Measurements from ENCODE around the gene SMOC2.

Gene SMOC2, protein sequence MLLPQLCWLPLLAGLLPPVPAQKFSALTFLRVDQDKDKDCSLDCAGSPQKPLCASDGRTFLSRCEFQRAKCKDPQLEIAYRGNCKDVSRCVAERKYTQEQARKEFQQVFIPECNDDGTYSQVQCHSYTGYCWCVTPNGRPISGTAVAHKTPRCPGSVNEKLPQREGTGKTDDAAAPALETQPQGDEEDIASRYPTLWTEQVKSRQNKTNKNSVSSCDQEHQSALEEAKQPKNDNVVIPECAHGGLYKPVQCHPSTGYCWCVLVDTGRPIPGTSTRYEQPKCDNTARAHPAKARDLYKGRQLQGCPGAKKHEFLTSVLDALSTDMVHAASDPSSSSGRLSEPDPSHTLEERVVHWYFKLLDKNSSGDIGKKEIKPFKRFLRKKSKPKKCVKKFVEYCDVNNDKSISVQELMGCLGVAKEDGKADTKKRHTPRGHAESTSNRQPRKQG

DNA sequence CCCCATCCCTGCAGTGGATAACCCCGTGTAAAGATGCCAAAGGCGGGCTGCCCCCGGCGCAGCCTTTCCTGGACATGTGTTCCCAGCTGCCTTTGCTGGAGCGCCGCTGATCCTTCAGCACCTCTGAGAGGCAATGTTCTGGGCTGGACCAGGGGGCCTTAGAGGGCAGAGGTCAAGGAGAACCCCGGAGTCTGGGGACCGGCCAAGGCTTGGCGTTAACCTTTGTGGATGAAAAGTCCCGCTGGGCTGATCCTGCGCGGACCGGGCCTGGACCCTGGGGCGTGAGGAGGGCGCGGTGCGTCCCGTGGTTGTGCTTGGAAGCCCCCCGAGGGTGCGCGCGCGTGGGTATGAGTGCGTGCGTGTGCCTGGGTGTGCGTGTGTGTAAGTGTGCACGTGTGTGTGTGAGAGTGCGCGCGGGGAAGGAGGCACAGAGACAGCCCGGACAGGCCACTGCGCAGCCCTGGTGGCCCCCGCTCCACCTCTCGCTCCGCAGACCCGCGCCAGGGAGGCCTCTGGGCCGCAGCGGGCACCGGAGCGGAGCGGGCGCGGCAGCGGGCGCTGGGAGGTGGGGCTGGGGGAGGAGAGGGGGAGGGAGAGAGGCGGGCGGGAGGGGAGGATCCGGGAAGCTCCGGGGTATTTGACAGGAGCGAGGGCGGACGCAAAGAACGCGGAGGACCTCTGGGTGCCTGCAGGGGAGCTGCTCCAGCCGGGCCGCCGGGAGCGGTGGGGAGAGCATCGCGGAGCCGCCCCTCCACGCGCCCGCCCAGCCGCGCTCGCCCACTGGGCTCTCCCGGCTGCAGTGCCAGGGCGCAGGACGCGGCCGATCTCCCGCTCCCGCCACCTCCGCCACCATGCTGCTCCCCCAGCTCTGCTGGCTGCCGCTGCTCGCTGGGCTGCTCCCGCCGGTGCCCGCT is at the start of gene SMOC2:
Gene SMOC2 (plus strand): TSS at position 665 of the 914 bp plus-strand sequence. CDS start 187 bp downstream, at position 852.
- Histone ChIP-seq H3K4me1 (ENCODE audit: control insufficient read depth, insufficient read depth, low read length) (no peaks in the 10 kb centered on the region), H3K36me3 (ENCODE audit: control insufficient read depth in 2 of 2, insufficient read depth in 1 of 2, low read length in 2 of 2) (no peaks in the 10 kb centered on the region), H3K4me3 (ENCODE audit: low read depth, low read length) (peak within 1 kb of the TSS; percentile 38), H3K9me3 (ENCODE audit: control insufficient read depth, insufficient read depth, low read depth, low read length) (no peaks in the 10 kb centered on the region), H3K27ac (ENCODE audit: extremely low read depth, low read depth, low read length) (no peak within 1 kb of the TSS; the same call in 1 of the 2 replicates)
- TF ChIP-seq ZBTB7A (tag by site-specific recombination; IDR thresholded peaks at IDR 0.05; ENCODE audit: low read depth) (no peak), YY1 (tag by site-specific recombination; IDR thresholded peaks at IDR 0.05) (no peak), ZFHX2 (tag by site-specific recombination; conservative IDR thresholded peaks at IDR 0.05) (peak; percentile 66), ZNF335 (tag by site-specific recombination; conservative IDR thresholded peaks at IDR 0.05) (peak; percentile 76), SP3 (tag by site-specific recombination; IDR thresholded peaks at IDR 0.05) (peak; percentile 75), ZIC2 (tag by site-specific recombination; IDR thresholded peaks at IDR 0.05) (peak; percentile 50), ZNF76 (tag by site-specific recombination; IDR thresholded peaks at IDR 0.05; ENCODE audit: borderline replicate concordance, low read depth) (peak; percentile 24; the same call in 1 of the 2 replicates), ZNF341 (tag by site-specific recombination; IDR thresholded peaks at IDR 0.05; ENCODE audit: low read depth) (peak; percentile 67), ZBTB8A (tag by site-specific recombination; IDR thresholded peaks at IDR 0.05) (peak; percentile 85), SP2 (tag by site-specific recombination; IDR thresholded peaks at IDR 0.05) (peak; percentile 44; the same call in 1 of the 2 replicates), ZNF423 (tag by site-specific recombination; IDR thresholded peaks at IDR 0.05) (peak; percentile 25; the same call in 1 of the 2 replicates), ZNF184 (tag by site-specific recombination; IDR thresholded peaks at IDR 0.05) (no peak), ZSCAN30 (tag by site-specific recombination; IDR thresholded peaks at IDR 0.05) (no peak), KLF9 (tag by site-specific recombination; IDR thresholded peaks at IDR 0.05; ENCODE audit: low read depth) (no peak), ZNF140 (tag by site-specific recombination; IDR thresholded peaks at IDR 0.05) (no peak)
- TF ChIP-seq, protein P1, sequence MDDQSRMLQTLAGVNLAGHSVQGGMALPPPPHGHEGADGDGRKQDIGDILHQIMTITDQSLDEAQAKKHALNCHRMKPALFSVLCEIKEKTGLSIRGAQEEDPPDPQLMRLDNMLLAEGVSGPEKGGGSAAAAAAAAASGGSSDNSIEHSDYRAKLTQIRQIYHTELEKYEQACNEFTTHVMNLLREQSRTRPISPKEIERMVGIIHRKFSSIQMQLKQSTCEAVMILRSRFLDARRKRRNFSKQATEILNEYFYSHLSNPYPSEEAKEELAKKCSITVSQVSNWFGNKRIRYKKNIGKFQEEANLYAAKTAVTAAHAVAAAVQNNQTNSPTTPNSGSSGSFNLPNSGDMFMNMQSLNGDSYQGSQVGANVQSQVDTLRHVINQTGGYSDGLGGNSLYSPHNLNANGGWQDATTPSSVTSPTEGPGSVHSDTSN (CRISPR knock-in tag; IDR thresholded peaks at IDR 0.05), result no peak; the same call in 1 of the 2 replicates
- TF ChIP-seq, protein P2, sequence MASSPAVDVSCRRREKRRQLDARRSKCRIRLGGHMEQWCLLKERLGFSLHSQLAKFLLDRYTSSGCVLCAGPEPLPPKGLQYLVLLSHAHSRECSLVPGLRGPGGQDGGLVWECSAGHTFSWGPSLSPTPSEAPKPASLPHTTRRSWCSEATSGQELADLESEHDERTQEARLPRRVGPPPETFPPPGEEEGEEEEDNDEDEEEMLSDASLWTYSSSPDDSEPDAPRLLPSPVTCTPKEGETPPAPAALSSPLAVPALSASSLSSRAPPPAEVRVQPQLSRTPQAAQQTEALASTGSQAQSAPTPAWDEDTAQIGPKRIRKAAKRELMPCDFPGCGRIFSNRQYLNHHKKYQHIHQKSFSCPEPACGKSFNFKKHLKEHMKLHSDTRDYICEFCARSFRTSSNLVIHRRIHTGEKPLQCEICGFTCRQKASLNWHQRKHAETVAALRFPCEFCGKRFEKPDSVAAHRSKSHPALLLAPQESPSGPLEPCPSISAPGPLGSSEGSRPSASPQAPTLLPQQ (tag by site-specific recombination; IDR thresholded peaks at IDR 0.05), result no peak
- TF ChIP-seq, protein P3, sequence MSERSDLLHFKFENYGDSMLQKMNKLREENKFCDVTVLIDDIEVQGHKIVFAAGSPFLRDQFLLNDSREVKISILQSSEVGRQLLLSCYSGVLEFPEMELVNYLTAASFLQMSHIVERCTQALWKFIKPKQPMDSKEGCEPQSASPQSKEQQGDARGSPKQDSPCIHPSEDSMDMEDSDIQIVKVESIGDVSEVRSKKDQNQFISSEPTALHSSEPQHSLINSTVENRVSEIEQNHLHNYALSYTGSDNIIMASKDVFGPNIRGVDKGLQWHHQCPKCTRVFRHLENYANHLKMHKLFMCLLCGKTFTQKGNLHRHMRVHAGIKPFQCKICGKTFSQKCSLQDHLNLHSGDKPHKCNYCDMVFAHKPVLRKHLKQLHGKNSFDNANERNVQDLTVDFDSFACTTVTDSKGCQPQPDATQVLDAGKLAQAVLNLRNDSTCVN (tag by site-specific recombination; optimal IDR thresholded peaks at IDR 0.05), result peak; percentile 73
- TF ChIP-seq, protein P4, sequence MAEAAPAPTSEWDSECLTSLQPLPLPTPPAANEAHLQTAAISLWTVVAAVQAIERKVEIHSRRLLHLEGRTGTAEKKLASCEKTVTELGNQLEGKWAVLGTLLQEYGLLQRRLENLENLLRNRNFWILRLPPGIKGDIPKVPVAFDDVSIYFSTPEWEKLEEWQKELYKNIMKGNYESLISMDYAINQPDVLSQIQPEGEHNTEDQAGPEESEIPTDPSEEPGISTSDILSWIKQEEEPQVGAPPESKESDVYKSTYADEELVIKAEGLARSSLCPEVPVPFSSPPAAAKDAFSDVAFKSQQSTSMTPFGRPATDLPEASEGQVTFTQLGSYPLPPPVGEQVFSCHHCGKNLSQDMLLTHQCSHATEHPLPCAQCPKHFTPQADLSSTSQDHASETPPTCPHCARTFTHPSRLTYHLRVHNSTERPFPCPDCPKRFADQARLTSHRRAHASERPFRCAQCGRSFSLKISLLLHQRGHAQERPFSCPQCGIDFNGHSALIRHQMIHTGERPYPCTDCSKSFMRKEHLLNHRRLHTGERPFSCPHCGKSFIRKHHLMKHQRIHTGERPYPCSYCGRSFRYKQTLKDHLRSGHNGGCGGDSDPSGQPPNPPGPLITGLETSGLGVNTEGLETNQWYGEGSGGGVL (tag by site-specific recombination; IDR thresholded peaks at IDR 0.05), result peak; percentile 71; the same call in 1 of the 2 replicates
- TF ChIP-seq, protein P5, sequence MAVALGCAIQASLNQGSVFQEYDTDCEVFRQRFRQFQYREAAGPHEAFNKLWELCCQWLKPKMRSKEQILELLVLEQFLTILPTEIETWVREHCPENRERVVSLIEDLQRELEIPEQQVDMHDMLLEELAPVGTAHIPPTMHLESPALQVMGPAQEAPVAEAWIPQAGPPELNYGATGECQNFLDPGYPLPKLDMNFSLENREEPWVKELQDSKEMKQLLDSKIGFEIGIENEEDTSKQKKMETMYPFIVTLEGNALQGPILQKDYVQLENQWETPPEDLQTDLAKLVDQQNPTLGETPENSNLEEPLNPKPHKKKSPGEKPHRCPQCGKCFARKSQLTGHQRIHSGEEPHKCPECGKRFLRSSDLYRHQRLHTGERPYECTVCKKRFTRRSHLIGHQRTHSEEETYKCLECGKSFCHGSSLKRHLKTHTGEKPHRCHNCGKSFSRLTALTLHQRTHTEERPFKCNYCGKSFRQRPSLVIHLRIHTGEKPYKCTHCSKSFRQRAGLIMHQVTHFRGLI (tag by site-specific recombination; IDR thresholded peaks at IDR 0.05), result peak; percentile 24; the same call in 1 of the 2 replicates
- TF ChIP-seq, protein P6, sequence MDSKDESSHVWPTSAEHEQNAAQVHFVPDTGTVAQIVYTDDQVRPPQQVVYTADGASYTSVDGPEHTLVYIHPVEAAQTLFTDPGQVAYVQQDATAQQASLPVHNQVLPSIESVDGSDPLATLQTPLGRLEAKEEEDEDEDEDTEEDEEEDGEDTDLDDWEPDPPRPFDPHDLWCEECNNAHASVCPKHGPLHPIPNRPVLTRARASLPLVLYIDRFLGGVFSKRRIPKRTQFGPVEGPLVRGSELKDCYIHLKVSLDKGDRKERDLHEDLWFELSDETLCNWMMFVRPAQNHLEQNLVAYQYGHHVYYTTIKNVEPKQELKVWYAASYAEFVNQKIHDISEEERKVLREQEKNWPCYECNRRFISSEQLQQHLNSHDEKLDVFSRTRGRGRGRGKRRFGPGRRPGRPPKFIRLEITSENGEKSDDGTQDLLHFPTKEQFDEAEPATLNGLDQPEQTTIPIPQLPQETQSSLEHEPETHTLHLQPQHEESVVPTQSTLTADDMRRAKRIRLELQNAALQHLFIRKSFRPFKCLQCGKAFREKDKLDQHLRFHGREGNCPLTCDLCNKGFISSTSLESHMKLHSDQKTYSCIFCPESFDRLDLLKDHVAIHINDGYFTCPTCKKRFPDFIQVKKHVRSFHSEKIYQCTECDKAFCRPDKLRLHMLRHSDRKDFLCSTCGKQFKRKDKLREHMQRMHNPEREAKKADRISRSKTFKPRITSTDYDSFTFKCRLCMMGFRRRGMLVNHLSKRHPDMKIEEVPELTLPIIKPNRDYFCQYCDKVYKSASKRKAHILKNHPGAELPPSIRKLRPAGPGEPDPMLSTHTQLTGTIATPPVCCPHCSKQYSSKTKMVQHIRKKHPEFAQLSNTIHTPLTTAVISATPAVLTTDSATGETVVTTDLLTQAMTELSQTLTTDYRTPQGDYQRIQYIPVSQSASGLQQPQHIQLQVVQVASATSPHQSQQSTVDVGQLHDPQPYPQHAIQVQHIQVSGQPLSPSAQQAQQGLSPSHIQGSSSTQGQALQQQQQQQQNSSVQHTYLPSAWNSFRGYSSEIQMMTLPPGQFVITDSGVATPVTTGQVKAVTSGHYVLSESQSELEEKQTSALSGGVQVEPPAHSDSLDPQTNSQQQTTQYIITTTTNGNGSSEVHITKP (tag by site-specific recombination; IDR thresholded peaks at IDR 0.05), result 0 out of 2 replicates have a peak, but pooled peaks have one; percentile 29
- CTCF ChIA-PET, result interaction anchor here (0.8 to 1.3 kb wide), 2 partner anchors 11 to 74 kb away, joined by 4 read pairs; no protein-coding TSS in a partner anchor
- POLR2A ChIA-PET, result no interaction called here

All from HEK293 (cell line).